ENCODE results near the gene DOCK4.

Gene DOCK4

DNA sequence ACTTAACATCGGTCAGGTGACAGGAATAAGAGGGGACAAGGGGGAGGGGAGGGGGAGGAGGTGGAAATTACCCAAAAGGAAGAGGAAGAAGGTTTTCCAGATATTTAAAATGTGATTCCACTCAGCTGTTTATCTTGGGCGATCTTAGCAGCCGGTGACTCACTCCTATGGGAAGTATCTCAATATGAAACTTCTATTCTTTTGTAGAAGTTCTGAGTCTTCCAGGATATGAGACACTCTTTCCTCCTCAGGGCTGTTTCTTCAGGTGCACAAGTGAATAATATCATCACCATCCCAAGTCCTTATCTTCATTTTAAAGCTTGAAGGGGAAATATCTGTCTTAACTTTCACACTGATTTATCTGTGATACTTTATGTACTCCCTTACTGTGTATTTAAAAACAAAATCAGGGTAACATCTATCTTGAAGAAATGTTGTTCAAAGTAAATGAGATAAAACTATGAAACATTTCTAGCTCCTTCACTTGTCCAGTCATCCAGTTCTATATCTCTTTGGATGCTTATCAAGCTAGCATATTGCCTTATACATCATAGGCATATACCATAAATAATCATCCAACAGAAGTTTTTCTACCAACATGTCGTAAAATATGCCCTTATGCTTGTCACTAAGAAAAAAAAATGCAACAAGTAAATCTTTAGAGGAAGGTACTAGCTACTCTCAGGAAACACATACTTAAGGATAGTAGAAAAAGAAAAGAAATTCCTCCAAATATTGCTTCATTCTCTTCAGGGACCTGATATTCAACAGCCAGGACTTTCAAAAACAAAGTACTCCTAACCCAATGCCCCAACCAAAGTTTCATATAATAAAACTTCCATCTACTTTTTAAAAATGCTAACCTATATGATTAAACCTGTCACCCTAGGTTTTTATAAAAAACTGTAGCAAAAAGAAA is 13.7 kb downstream of the DOCK4 start:
- no peak for DNase-seq (ENCODE audit: low read depth in 3 of 3)

DNA sequence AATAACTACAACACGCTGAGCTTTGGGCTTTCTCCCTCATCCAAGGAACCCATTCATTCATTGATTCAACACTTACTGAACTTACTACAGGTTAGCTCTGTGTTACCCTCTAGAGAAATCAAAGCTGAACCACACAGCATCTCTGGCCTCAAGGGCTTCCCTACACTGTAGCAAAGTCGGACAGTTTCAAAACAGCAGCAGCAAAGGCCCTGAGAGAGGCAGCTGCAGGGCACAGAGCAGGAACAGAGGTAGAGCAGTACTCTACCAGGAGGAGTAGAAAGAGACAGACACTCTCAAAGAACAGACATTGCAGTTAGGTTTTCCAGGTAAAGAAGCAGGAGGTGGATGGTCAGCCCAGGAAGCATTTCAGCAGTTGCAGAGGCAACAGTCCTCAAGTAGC is 16.1 kb downstream of the DOCK4 start:
- DNase-seq (ENCODE audit: low read depth in 3 of 3): no peak

DNA sequence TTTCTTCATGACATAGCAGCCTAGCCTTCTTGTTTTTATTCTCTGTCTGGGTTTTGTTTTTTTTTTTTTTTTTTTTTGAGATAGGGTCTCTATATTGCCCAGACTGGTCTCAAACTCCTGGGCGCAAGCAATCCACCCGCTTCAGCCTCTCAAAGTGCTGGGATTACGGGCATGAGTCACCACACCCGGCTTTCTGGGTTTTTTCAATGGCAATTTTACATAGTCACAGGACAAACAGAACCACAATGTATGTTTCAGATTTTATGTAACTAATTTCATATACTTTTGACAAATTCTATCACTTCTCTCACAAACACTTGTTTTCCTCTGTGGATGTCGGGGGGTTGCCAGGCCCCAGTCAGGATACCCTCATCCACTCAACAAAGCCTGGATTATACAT is 16.5 kb downstream of the DOCK4 start:
- DNase-seq (ENCODE audit: low read depth in 3 of 3): no peak

DNA sequence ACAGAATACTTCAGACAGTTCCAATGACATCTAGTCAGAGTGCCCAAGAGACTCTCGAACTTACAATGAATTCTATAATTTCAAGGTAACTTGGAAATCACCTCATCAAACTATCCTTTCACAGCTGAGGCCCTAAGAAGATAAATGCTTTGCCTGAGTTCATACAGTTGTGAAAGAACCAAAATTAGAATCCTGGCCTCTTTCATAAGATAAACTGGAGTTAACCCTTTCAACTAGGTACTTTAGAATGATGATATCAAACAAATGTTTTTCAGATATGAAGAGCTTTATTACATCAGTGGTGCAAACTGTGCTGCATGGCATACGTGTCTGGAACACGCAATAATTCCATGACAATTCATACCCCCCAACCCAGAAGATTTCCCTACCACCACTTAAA is 17.9 kb downstream of the DOCK4 start:
- no peak for DNase-seq (ENCODE audit: low read depth in 3 of 3)

DNA sequence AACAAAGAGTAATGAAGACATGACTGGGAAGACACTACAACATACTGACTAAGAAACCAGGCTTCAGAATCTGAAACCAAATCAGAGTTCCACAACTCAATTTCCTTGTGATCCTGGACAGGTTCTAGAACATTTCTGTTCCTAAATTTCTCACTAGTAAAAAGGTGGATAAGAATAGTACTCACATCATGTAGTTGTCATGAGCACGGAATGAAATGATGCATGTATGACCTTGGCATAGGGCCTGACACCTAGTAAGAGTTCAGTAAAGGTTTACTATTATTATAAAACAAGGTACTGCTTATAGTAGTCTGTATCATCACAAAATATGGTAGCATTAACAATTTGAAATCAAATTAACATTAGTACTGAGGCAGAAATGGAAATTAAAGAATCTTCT is 19.9 kb downstream of the DOCK4 start:
- no peak for DNase-seq (ENCODE audit: low read depth in 3 of 3)

DNA sequence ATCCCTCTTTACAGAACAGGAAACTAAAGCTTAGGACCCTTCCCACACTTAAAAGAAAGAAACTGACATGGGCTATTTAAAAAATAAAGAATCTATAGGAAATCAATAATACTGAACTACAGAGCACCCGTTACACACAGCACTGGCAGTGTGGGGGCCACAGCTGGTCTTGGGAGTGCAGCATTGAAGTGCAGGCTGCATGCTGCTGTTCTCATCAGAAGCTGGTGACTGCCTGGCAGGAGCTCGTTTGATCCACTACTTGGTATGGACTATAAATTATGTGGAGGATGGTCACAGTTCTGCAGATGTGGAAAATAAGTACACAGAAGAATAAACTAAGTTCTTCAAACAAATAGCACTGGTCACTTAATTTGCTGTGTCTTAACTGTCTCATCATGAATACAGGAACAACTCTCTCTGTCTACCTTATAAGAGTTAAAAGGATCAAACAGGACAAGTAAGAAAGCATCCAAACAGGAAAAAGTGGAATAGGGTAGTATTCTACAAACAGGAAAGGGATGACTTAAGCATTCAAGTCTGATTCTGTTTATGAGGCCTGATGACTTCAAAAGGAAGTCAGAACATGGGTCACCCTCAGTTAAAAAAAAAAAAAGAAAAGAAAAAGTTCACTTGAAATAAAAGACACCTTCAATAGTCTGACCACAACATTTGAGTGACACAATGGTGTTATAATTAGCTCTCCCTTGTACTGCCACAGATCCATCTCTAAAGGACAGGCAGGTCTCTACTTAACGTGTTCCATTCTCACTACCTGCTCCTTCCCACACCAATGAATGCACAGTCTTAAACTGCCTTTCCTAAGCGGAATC is 21.0 kb downstream of the DOCK4 start:
- DNase-seq (ENCODE audit: low read depth in 3 of 3): no peak

DNA sequence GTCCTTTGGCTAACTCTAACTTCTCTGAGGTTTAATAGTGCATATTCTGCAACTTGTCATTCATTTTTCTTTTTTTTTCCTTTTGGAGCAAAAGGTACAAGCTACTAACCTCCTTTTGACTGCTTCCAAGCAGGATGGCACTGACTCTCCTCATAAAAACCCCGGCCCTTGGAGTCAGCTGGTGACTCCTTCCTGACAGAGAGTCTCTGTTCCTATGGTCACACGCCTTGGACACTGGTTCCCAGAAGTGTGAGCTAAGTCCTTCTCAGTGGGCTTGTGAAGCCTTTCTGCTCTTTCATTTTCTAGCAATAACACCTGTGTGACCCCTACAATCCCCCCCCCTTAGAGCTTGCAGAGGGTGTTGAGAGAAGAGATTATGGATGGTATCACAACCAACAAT is 21.7 kb downstream of the DOCK4 start:
- DNase-seq (ENCODE audit: low read depth in 3 of 3): no peak

DNA sequence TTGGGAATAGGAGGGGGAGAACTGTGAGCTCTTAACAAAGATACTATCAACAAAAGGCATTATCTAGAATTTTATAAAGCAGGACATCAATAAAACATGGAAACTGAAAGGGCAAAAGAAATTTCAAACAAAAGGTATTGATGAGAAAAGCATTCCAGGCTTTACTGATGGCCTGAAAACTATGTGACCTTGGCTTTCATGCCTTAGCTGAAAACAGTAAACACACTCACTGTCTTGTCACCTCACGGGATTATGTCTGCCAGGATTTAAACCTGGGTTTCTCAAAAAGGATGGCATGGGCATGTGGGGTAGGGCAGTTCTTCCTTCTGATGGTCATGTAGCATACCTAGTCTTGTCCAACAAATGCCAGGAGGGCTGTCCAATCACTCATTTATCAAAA is 22.9 kb downstream of the DOCK4 start:
- no peak for DNase-seq (ENCODE audit: low read depth in 3 of 3)

DNA sequence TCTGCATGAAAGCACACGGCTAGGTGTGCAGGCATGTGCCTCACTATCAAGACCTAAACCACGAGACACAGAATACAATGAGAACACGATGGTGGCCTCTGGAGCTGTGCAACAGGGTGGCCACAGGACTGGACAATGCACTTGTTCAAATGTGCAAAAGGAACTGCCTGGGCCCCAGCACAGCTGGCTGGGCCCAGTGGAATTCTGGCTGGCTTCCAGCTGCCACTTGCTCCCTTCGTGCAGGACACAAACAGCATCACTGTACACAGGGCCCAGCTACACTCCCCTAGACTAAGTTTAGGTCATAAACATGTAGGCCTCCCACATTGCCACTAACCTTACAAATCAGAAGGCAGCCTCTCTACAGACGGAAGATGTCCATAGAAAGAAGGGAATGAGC is 23.4 kb downstream of the DOCK4 start:
- DNase-seq (ENCODE audit: low read depth in 3 of 3): no peak

DNA sequence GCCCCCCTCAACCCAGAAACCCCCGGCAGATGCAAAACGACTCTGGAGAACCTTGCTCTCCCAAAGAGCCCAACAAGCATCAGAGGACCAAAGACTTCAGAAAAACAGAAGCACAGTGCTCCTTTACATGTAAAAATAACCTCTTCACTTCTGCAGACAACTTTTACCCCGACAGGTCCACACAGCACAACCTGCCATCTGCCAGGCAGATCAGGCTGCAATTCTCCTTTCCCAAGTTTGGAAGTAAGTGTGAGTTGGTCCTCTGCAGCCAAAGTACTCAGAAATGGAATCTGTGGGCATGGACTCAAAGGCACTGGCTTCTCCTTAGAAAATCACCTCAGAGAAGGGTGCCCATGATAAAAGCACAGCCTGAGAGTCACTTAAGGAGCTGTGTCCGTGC is 26.0 kb downstream of the DOCK4 start:
- DNase-seq (ENCODE audit: low read depth in 3 of 3): no peak

DNA sequence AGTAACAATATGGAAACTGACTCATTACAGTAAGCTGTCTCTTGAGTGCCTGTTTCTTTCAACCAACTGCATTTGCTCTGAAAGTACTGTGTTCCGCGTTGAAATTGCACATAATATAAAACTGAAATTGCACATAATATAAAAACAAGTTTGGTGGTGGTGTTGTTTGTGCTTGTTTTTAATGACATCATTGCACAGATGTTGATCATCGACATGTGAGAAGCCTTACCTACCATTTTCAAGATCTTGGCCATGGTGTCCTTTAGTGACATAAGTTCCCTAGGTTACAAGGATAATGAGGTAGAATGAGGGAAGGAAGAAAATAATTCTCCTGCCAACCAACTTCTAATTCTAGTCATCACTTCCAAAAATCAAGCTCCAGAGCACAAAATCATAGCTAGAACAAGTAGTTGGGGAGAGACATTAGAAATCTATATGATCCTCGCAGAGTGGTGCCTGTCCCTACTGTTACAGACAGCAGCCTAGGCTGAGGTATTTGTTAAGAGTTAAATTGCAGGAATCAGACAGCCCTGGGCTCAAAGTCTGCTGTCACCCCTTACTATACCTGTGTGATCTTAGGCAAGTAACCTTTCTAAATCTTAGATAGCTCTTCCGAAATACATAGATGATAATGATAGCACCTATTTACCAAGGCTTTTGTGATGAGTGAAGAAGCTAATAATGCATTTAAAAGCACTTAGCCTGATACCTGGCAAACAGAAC is 29.3 kb downstream of the DOCK4 start:
- no peak for DNase-seq (ENCODE audit: low read depth in 3 of 3)

DNA sequence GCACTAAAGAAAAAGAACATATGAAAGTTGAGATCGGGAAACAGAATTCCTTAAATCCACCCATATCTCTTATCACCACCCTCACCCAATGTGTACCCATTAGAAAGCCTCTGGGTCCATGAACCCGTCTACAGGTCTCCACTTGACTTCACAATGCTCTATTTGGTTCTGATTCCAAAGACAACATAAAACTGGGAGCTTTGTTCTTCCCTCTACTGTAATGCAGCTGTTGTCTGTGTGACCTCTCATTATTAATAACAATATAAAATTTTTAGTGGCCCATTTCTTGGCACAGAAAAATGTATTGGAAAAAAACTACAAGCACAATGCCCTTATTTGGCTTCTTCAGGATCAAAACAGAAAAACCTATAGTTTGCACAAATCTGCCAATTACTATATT is 30.0 kb downstream of the DOCK4 start:
- DNase-seq (ENCODE audit: low read depth in 3 of 3): no peak

DNA sequence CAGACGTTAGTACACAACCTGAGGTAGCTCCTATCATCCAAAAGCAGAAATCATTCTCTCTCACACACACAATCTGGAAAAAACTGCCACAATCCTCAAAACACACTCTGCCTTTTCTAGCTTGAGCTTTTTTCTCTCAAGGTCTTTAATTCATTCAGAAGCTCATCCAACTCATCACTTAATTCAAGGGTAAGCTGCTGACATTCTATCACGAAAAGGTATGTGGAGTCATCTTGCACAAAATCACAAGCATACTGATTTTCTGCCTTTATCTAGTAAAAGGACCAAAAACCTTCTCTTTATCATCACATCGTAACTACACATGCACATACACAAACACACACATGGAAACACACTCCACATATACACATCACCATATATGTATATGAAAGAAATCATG is 32.0 kb downstream of the DOCK4 start:
- no peak for DNase-seq (ENCODE audit: low read depth in 3 of 3)

DNA sequence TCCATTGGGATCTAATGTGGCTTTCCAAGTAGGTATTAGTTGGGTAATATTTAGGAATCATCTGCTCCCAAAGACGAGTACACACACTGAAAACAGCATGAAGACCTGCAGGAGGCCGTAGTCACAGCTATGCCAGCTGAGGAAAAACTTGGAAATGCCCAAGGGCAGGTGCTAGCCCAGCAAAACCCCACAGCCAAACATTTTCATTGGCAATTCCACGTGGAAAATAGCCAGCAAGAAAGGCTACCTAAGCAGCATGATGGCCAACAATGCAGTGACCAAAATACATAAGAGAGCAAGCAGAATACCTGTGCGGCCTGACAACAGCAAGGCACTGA is 32.7 kb downstream of the DOCK4 start:
- DNase-seq (ENCODE audit: low read depth in 3 of 3): no peak

DNA sequence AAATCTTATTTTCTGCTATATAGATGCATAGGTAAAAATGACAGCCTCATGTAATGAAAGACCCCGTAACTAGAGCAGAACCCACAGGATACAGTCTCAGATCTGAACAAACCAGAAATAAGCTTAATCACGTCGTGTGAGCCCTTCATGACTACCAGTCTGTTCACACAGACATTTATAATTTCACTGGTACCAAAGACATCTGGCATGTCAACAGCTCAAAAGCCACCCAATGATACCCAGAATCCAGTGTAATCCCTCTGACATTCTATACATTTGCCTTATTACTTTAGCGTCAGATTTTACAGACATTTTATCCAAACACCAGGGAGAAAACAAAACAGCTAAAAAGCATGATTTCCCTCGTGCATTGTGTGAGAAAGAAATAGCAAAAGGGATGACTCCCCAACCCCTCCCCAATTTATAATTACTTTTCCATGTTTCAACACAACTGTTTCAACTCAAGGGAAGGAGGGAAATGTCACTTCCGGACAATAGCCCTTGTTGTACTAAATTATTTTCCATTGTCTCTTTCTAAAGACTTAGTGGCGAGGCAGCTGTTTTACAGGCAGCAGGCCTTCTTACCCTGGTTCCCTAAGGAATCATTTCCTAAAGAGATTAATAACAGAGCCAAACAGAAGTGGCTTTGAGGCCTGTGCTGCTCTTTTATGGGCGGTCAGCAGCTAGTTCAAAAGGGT is 33.2 kb downstream of the DOCK4 start:
- DNase-seq (ENCODE audit: low read depth in 3 of 3): no peak

DNA sequence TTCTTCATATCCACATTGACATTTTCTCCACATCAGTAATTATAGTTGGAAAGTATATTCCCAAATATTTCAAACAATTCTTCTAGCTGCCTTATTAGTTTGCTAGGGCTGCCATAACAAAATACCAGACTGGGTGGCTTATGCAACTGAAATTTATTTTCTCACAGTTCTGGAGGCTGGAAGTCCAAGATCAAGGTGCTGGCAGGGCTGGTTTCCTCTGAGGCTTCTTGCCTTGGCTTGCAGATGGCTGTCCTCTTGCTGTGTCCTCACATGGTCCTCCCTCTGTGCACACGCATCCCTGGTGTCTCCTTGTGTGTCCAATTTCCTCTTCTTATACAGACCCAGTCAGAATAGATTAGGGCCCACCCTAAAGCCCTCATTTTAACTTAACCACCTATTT is 34.5 kb downstream of the DOCK4 start:
- no peak for DNase-seq (ENCODE audit: low read depth in 3 of 3)

DNA sequence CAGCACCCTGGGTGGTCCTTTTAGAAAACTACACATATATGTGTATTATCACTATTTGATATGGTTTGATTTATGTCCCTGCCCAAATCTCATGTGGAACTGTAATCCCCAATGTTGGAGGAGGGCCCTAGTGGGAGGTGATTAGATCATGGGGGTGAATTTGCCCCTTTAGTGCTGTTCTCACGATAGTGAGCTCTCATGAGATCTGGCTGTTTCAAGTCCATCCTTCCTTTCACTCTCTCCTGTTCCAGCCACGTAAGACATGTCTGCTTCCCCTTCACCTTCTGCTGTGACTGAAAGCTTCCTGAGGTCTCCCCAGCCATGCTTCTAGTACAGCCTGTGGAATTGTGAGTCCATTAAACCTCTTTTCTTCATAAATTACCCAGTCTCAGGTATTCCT is 37.3 kb downstream of the DOCK4 start:
- DNase-seq (ENCODE audit: low read depth in 3 of 3): no peak

DNA sequence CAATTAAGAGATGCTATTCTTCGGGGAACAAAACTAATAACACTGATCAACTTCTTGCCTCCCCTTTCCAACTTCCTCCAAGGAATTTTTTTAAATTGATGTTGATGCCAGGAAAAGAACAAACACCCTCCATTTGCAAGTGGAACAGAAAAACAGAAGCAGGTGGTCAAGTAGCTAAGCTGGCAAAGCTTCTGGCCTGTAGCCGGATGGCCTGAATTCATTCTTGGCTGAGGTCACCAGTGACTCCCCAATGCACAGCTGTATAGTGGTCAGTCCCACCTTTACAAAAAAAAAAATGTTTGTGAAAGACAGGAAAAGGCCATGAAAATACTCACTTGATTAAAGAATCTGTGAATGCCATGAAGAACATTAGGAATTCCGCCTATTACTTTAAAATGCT is 39.1 kb downstream of the DOCK4 start:
- DNase-seq (ENCODE audit: low read depth in 3 of 3): no peak

DNA sequence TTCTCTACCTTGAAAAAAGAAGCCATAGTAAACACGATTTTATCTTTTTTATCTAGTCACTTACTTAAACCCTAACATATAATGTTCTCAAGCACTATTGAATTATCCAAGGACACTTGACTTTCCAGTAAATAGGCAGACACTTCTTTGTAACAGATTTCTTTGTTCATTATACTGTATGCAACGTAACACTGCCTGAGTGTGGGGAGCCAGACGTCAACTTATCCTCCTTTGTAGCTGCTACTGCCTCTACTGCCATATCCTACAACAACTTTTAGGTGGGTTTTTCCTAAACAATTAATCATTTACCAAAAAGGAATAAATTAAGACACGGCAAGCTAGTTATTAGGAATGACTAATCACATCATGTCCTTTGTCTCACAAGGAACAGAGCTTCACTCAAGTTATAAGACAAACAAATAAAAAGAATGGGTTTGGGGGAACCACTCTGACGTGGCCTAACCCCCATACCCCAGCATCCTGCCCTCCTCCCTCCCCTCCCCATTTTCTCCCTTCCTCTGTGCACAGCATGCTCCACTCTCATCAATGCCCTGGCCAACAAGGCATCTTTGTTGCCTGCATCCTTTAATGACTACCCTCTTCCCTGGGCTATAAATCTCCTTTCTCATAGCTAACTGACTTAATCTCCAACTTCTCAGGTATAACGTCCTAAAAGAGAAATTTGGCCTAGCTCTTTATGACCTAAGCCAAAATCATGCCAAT is 43.3 kb downstream of the DOCK4 start:
- no peak for DNase-seq (ENCODE audit: low read depth in 3 of 3)

DNA sequence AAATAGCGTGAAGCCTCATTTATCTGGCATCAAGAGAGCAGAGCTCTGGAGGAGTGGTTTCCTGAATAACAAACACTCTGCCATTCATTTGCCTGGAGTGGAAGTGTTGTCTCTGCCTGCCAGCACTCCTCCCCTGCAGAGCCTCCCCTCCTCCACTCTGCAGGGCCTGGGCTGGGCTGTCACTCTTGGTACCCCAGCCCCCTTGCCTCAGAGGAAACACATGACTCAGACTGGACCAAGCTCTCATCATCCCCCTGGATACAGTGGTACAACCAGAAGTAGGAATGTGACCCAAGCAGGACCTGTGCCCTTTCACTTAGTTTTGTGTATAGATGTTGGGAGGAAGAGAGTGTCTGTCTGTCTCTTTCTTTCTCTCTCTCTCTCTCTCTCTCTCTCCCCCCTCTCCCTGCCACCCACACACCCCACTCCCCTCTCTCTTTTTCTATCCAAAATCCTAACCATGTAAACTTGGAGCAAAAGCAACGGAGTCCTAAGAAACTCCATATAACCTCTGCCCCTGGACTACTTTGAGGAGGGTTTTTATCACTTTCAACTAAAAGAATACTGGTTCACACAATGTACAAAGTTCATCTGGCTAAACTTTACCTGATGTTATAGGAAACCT is 43.9 kb downstream of the DOCK4 start:
- no peak for DNase-seq (ENCODE audit: low read depth in 3 of 3)

Measured in stimulated activated CD4-positive, alpha-beta T cell treated with anti-CD3 and anti-CD28 coated beads, TNF-alpha, amount 100 ng/mL, for 24 hours (primary cell).